K562 (cell line): ENCODE measurements around the gene BTN3A1. TPM values are rescaled to one million over a fixed set of nuclear protein-coding genes. Genes with fewer than 3 reads are reported as not detected.

ENCODE experiments used
- ADNP ChIP-seq: fragments of 200-800 bp; sonication (Bioruptor generic); IDR thresholded peaks from 2 replicates; pipeline ENCODE4 v1.6.1; 2016; ENCODE audit warnings: missing genetic modification characterization, missing compliant biosample characterization
- CREM ChIP-seq: IDR thresholded peaks from 2 replicates; pipeline ENCODE4 v1.6.1; 2014; ENCODE audit warnings: antibody characterized with exemption, low read depth
- ERF ChIP-seq: fragments of 450-650 bp; formaldehyde crosslinking; IDR thresholded peaks from 2 replicates; pipeline ENCODE4 v1.4.0; 2020; ENCODE audit warnings: mild to moderate bottlenecking, mixed read lengths
- ESRRA ChIP-seq: fragments of 450-650 bp; IDR thresholded peaks from 2 replicates; pipeline ENCODE4 v1.6.1; 2014; ENCODE audit warnings: low read depth, mild to moderate bottlenecking, moderate library complexity, borderline replicate concordance
- HDGF ChIP-seq: fragments of 450-650 bp; IDR thresholded peaks from 2 replicates; pipeline ENCODE4 v1.6.1; 2016
- ILK ChIP-seq: fragments of 450-650 bp; IDR thresholded peaks from 2 replicates; pipeline ENCODE4 v1.6.1; 2016; ENCODE audit warnings: missing genetic modification characterization, low read depth, mild to moderate bottlenecking, missing compliant biosample characterization, moderate library complexity, borderline replicate concordance
- MAFF ChIP-seq: IDR thresholded peaks from 2 replicates; pipeline ENCODE4 v1.6.1; 2012; ENCODE audit warnings: low read length, improper control_type of control experiment
- MBD2 ChIP-seq: sonication (generic); IDR thresholded peaks from 2 replicates; pipeline ENCODE4 v1.6.1; 2016; ENCODE audit warnings: low read depth, borderline replicate concordance
- PTRF ChIP-seq: fragments of 450-650 bp; IDR thresholded peaks from 2 replicates; pipeline ENCODE4 v1.6.1; 2016; ENCODE audit warnings: mild to moderate bottlenecking, missing genetic modification characterization, missing compliant biosample characterization
- RBM25 ChIP-seq: fragments of 200-400 bp; formaldehyde crosslinking; IDR thresholded peaks from 2 replicates; pipeline ENCODE4 v1.6.1; 2018; ENCODE audit warnings: low read length, low read depth, moderate library complexity; ENCODE audit not compliant: severe bottlenecking
- SIN3A ChIP-seq, 2 experiments: fragments of 150-350 bp in 1 of 2; IDR thresholded peaks; 2 replicates each; pipeline ENCODE4 v1.6.1; 2011 to 2016; ENCODE audit warnings: borderline replicate concordance in 2 of 2, low read depth in 2 of 2, low read length in 2 of 2, mild to moderate bottlenecking in 2 of 2, moderate library complexity in 2 of 2; ENCODE audit not compliant: control insufficient read depth in 1 of 2
- SMAD2 ChIP-seq: fragments of 150-350 bp; IDR thresholded peaks from 2 replicates; pipeline ENCODE4 v1.6.1; 2014; ENCODE audit warnings: low read depth, mild to moderate bottlenecking, low read length
- SMARCE1 ChIP-seq: fragments of 450-650 bp; IDR thresholded peaks from 2 replicates; pipeline ENCODE4 v1.7.1; 2016; ENCODE audit warnings: mild to moderate bottlenecking
- SMC3 ChIP-seq: conservative IDR thresholded peaks from 2 replicates; pipeline ENCODE4 v1.6.1; 2011; ENCODE audit warnings: low read depth, low read length, improper control_type of control experiment; ENCODE audit not compliant: insufficient read depth
- SRSF3 ChIP-seq: fragments of 200-400 bp; formaldehyde crosslinking; IDR thresholded peaks from 2 replicates; pipeline ENCODE4 v1.6.1; 2016; ENCODE audit warnings: mild to moderate bottlenecking, low read length, moderate library complexity; ENCODE audit not compliant: insufficient read depth
- THRAP3 ChIP-seq: fragments of 450-650 bp; IDR thresholded peaks from 2 replicates; pipeline ENCODE4 v1.6.1; 2016; ENCODE audit warnings: mild to moderate bottlenecking, inconsistent platforms, borderline replicate concordance
- TRIM24 ChIP-seq, 2 experiments: fragments of 450-650 bp; IDR thresholded peaks; 2 replicates each; pipeline ENCODE4 v1.6.1; 2016
- ZBED1 ChIP-seq: IDR thresholded peaks from 2 replicates; pipeline ENCODE4 v1.6.1; 2014
- ZNF253 ChIP-seq: fragments of 250-450 bp; sonication (Bioruptor Pico); conservative IDR thresholded peaks from 2 replicates; pipeline ENCODE4 v1.6.1; 2021; ENCODE audit warnings: mild to moderate bottlenecking
- ZNF384 ChIP-seq: IDR thresholded peaks from 2 replicates; pipeline ENCODE4 v1.6.1; 2012; ENCODE audit warnings: low read depth, low read length, improper control_type of control experiment
- polyA plus RNA-seq, 8 experiments: library from polyadenylated mRNA; depleted of rRNA in 4 of 8; stranded (reverse) in 5 of 8; unstranded in 3 of 8; fragments of >200 nt; fragmentation: Nextera tagmentation in 2 of 8; fragmentation: Illumina TruSeq in 1 of 8; extraction: Ambion mirVana in 2 of 8; extraction: Trizol in 1 of 8; gene quantifications; 2 replicates each; pipeline versions ENCODE4 v1.2.1 to v1.2.3, GENCODE V29; 2011 to 2014; ENCODE audit warnings: inconsistent platforms in 1 of 8, missing spikeins in 1 of 8
- total RNA-seq, 7 experiments: library from RNA; depleted of rRNA in 6 of 7; stranded (reverse); fragments of >200 nt in 6 of 7; fragmentation: Illumina TruSeq in 2 of 7; extraction: Trizol in 2 of 7; gene quantifications; 2 replicates each; pipeline versions ENCODE4 v1.2.1 to v1.2.3, GENCODE V29; 2011 to 2021; ENCODE audit warnings: low replicate concordance in 1 of 7
- TF ChIP-seq, protein P1 (sequence below): fragments of 450-650 bp; IDR thresholded peaks from 2 replicates; pipeline ENCODE4 v1.6.1; 2017; ENCODE audit warnings: antibody characterized with exemption, mild to moderate bottlenecking
- TF ChIP-seq, protein P2 (sequence below): fragments of 250-450 bp; sonication (Bioruptor Pico); IDR thresholded peaks from 2 replicates; pipeline ENCODE4 v1.9.0; 2021; ENCODE audit warnings: mild to moderate bottlenecking
- TF ChIP-seq, protein P3 (sequence below): IDR thresholded peaks from 2 replicates; pipeline ENCODE4 v1.6.1; 2014; ENCODE audit warnings: antibody characterized with exemption
- TF ChIP-seq, protein P4 (sequence below): fragments of 250-450 bp; sonication (Bioruptor Pico); IDR thresholded peaks from 2 replicates; pipeline ENCODE4 v1.8.0; 2022; ENCODE audit warnings: moderate library complexity, mild to moderate bottlenecking, inconsistent platforms

The BTN3A1 gene
- total and polyA plus RNA-seq, 9 of the 15 experiments (the other 6 are each of a cell fraction or from before 2014, with no cell fraction given) = 0.84 to 8.5 (median 3.9) TPM

DNA sequence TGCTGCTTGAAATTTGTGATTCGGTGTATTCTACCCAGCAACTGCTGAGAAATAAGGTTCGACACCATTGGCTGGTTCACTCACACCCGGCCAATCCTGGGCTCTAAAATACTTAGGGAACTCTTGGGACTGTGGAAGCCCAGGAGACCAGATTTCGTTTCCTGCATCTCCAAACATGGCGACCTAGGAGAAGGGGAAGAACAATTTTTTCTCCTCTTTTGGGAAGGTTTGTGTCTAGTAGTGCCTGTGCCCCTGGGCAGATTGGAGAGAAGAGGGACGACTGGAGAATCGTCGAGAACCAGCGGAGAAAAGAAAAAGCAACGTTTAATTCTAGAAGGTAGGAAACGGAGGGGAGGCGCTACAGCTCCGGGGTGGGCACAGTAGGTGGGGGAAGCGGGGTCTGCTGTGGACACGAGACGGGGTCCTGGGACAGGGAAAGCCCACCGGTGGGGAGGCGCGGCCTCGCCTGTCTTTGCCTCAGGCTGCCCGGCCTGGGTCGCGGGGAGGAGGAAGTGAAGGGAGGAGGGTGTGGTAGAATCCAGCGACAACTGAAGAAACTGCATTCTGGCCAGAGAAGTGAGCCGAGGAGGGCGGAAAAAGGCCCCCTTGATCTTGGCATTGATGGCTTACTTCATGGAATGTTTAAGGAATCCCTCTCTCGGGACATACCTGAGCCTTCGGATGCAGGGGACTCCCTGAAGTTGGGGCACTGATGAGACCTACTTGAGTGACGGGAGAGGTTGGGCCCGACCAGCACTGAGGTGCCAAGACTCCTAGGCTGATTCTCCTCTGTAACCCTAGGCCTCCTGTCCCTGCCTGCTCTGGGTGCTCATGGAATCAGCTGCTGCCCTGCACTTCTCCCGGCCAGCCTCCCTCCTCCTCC lies 56.0 kb downstream of the BTN3A1 start, which contains the start of gene BTN2A1 (continued):
- TF ChIP-seq ADNP (tag) = no peak
- TF ChIP-seq ZNF384 = no peak
- TF ChIP-seq PTRF = no peak
- peak; percentile 68 for TF ChIP-seq SMARCE1
- TF ChIP-seq SMAD2 = no peak
- no peak for TF ChIP-seq ESRRA
- peak; percentile 65 for TF ChIP-seq RBM25
- TF ChIP-seq THRAP3 = no peak
- TF ChIP-seq SMC3 = no peak
- no peak for TF ChIP-seq ERF (CRISPR knock-in tag)
- 0 out of 4 replicates have a peak, but pooled peaks of 1 of the 2 experiments have one; percentile 72 for TF ChIP-seq SIN3A (IDR thresholded peaks at IDR 0.05; ENCODE audit: borderline replicate concordance in 2 of 2, control insufficient read depth in 1 of 2, low read depth in 2 of 2, low read length in 2 of 2)
- TF ChIP-seq, protein P1, sequence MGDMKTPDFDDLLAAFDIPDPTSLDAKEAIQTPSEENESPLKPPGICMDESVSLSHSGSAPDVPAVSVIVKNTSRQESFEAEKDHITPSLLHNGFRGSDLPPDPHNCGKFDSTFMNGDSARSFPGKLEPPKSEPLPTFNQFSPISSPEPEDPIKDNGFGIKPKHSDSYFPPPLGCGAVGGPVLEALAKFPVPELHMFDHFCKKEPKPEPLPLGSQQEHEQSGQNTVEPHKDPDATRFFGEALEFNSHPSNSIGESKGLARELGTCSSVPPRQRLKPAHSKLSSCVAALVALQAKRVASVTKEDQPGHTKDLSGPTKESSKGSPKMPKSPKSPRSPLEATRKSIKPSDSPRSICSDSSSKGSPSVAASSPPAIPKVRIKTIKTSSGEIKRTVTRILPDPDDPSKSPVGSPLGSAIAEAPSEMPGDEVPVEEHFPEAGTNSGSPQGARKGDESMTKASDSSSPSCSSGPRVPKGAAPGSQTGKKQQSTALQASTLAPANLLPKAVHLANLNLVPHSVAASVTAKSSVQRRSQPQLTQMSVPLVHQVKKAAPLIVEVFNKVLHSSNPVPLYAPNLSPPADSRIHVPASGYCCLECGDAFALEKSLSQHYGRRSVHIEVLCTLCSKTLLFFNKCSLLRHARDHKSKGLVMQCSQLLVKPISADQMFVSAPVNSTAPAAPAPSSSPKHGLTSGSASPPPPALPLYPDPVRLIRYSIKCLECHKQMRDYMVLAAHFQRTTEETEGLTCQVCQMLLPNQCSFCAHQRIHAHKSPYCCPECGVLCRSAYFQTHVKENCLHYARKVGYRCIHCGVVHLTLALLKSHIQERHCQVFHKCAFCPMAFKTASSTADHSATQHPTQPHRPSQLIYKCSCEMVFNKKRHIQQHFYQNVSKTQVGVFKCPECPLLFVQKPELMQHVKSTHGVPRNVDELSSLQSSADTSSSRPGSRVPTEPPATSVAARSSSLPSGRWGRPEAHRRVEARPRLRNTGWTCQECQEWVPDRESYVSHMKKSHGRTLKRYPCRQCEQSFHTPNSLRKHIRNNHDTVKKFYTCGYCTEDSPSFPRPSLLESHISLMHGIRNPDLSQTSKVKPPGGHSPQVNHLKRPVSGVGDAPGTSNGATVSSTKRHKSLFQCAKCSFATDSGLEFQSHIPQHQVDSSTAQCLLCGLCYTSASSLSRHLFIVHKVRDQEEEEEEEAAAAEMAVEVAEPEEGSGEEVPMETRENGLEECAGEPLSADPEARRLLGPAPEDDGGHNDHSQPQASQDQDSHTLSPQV = 0 out of 2 replicates have a peak, but pooled peaks have one; percentile 4
- no peak for TF ChIP-seq SRSF3
- no peak for TF ChIP-seq MAFF
- TF ChIP-seq ZBED1 = no peak
- TF ChIP-seq ILK (tag) = no peak
- peak; percentile 77; the same call in 1 of the 2 replicates for TF ChIP-seq MBD2
- TF ChIP-seq, protein P2, sequence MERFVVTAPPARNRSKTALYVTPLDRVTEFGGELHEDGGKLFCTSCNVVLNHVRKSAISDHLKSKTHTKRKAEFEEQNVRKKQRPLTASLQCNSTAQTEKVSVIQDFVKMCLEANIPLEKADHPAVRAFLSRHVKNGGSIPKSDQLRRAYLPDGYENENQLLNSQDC = peak; percentile 29; the same call in 1 of the 2 replicates
- peak; percentile 95 for TF ChIP-seq CREM
- TF ChIP-seq, protein P3, sequence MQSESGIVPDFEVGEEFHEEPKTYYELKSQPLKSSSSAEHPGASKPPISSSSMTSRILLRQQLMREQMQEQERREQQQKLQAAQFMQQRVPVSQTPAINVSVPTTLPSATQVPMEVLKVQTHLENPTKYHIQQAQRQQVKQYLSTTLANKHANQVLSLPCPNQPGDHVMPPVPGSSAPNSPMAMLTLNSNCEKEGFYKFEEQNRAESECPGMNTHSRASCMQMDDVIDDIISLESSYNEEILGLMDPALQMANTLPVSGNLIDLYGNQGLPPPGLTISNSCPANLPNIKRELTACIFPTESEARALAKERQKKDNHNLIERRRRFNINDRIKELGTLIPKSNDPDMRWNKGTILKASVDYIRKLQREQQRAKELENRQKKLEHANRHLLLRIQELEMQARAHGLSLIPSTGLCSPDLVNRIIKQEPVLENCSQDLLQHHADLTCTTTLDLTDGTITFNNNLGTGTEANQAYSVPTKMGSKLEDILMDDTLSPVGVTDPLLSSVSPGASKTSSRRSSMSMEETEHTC = no peak
- no peak for TF ChIP-seq HDGF
- TF ChIP-seq TRIM24 (IDR thresholded peaks at IDR 0.05) = no peak
- TF ChIP-seq, protein P4, sequence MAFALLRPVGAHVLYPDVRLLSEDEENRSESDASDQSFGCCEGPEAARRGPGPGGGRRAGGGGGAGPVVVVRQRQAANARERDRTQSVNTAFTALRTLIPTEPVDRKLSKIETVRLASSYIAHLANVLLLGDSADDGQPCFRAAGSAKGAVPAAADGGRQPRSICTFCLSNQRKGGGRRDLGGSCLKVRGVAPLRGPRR = no peak
- no peak for TF ChIP-seq ZNF253 (CRISPR knock-in tag)
